AG09319 (cell line): ENCODE results near the gene HSF2BP.

ENCODE experiments used
- DNase-seq: peaks from one replicate; pipeline ENCODE4 v3.0.0-alpha.2; 2010; ENCODE audit warnings: low read depth; ENCODE audit errors: extremely low read depth
- CTCF ChIP-seq: IDR thresholded peaks from 2 replicates; pipeline ENCODE4 v1.5.1; 2011; ENCODE audit warnings: low read depth, mild to moderate bottlenecking, inconsistent platforms, low read length, moderate library complexity

The HSF2BP gene

DNA sequence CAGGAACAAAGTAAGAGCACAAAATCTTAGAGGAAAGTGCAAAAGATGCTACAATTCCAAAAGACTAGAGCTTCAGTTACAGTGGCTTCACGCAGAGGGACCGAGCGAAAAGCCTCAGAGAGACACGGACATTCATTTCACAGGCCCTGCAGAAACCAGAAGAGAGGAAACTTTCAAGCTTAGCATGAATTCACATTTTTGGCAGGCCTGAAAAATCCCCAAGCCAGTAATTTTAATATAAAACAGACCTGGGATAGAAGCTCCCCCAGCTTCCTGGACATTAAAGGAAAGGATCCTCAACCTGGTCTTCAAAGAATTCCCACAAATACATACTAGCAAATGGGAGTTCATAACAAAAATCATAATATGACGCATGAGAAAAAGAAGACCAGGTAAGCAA is 66.2 kb downstream of the HSF2BP start:
- TF ChIP-seq CTCF: no peak
- DNase-seq: no peak

GRCh38 chr21:43591571-43591970 is 67.7 kb downstream of the HSF2BP start:
- no peak for DNase-seq
- TF ChIP-seq CTCF: no peak

GRCh38 chr21:43590194-43590593 is 69.1 kb downstream of the HSF2BP start:
- no peak for TF ChIP-seq CTCF
- no peak for DNase-seq

DNA sequence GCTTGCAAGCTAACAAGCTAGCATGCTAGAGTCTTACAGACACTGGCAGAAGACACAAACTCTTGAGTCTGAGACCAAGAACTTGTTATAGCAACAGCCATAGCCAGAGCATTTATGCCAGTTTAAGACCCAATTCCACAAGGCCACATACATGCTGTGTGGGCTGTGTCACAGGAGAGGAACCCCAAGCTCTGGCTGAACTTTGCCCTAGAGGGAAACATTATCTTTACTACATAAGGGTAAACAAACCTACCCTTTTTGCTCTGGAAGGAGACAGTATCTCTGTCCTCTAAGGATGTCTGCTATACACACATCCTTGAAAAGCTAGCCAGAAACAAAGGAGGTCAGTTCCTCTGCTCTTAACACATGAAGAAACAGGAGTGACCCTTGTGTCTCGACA is 70.3 kb downstream of the HSF2BP start:
- no peak for DNase-seq
- no peak for TF ChIP-seq CTCF

GRCh38 chr21:43585924-43586413 is 73.3 kb downstream of the HSF2BP start:
- TF ChIP-seq CTCF: no peak
- peak; percentile 95 for DNase-seq

DNA sequence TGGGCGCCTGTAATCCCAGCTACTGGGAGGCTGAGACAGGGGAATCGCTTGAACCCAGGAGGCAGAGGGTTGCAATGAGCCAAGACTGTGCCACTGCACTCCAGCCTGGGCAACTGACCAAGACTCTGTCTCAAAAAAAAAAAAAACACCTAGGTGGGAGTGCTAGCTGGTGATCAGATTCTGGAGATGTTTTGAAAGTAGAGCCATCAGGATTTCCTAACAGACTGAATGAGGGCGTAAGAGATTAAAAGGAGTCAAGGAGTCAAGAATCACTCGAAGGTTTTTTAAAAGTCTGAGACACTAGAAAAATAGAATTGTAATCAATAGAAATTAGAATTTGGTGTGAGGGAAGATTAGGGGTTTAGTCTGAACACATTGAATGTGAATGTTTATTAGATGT is 73.8 kb downstream of the HSF2BP start:
- no peak for DNase-seq
- no peak for TF ChIP-seq CTCF

GRCh38 chr21:43581453-43581852 is 77.8 kb downstream of the HSF2BP start:
- no peak for TF ChIP-seq CTCF
- DNase-seq: no peak
